ENCODE results near the gene HAUS3. TPM values are rescaled to one million over a fixed set of nuclear protein-coding genes. Genes with fewer than 3 reads are reported as not detected.
A peak's percentile ranks its signal among the peaks of the same experiment; 100 is the strongest.

The HAUS3 gene
- total and polyA plus RNA-seq, 7 donors, result 4.2 to 16.1 (median 5.3) TPM

GRCh38 chr4:2269618-2270163 is 27.8 kb upstream of the HAUS3 start:
- Histone ChIP-seq H3K4me1 (peaks cover 51% of the 10 kb centered on the region), H3K27ac (peak overlapping the region; percentile 83), H3K36me3 (ENCODE audit: insufficient read depth in 1 of 2, low read depth in 1 of 2) (no peaks in the 10 kb centered on the region), H3K4me3 (peak overlapping the region; percentile 35), H3K27me3 (ENCODE audit: insufficient read depth in 3 of 3, low read length in 2 of 3) (no peaks in the 10 kb centered on the region), H3K9me3 (no peaks in the 10 kb centered on the region)
- WGBS, 3 donors, result 49 to 63% (median 51%) methylated on average over 12 of the region's 12 CpGs
- DNase-seq (peak; percentile 7 to 51), ATAC-seq (peak; percentile 26 to 77 (median 62))
- TF ChIP-seq CTCF (IDR thresholded peaks at IDR 0.05), result no peak
- intact Hi-C loops (cut with DNase I), result loop anchor here in 1 of 2 donors (5.0 kb wide), 1 partner anchor 133 kb away; no protein-coding TSS in a partner anchor

GRCh38 chr4:2269206-2269531 is 27.2 kb upstream of the HAUS3 start:
- WGBS, 3 donors, result 27 to 45% (median 34%) methylated on average over 6 of the region's 6 CpGs
- intact Hi-C loops (cut with DNase I), result loop anchor here in 1 of 2 donors (5.0 kb wide), 1 partner anchor 133 kb away; no protein-coding TSS in a partner anchor
- H3K27ac ChIP-seq, result peak overlapping the region; percentile 83
- peak; percentile 26 to 62 for DNase-seq
- no peak for TF ChIP-seq CTCF (IDR thresholded peaks at IDR 0.05)
- no peaks in the 10 kb centered on the region for H3K9me3 ChIP-seq
- H3K4me3 ChIP-seq, result peak overlapping the region; percentile 35
- peak; percentile 15 to 41 (median 36) for ATAC-seq
- H3K27me3 ChIP-seq (ENCODE audit: insufficient read depth in 3 of 3, low read length in 2 of 3), result no peaks in the 10 kb centered on the region
- no peaks in the 10 kb centered on the region for H3K36me3 ChIP-seq (ENCODE audit: insufficient read depth in 1 of 2, low read depth in 1 of 2)
- peaks cover 53% of the 10 kb centered on the region for H3K4me1 ChIP-seq

GRCh38 chr4:2268357-2269205 is 26.7 kb upstream of the HAUS3 start:
- Histone ChIP-seq H3K27ac (peak overlapping the region; percentile 83), H3K9me3 (no peaks in the 10 kb centered on the region), H3K4me3 (peak overlapping the region; percentile 35), H3K27me3 (ENCODE audit: insufficient read depth in 3 of 3, low read length in 2 of 3) (no peaks in the 10 kb centered on the region), H3K36me3 (ENCODE audit: insufficient read depth in 1 of 2, low read depth in 1 of 2) (no peaks in the 10 kb centered on the region), H3K4me1 (peaks cover 54% of the 10 kb centered on the region)
- WGBS, 3 donors, result 65 to 74% (median 66%) methylated on average over 20 to 22 of the region's 22 CpGs
- DNase-seq, result peak; percentile 13 to 54
- TF ChIP-seq CTCF (IDR thresholded peaks at IDR 0.05), result no peak
- intact Hi-C loops (cut with DNase I), result loop anchor here in 1 of 2 donors (5.0 kb wide), 1 partner anchor 134 kb away; no protein-coding TSS in a partner anchor
- no peak for ATAC-seq

DNA sequence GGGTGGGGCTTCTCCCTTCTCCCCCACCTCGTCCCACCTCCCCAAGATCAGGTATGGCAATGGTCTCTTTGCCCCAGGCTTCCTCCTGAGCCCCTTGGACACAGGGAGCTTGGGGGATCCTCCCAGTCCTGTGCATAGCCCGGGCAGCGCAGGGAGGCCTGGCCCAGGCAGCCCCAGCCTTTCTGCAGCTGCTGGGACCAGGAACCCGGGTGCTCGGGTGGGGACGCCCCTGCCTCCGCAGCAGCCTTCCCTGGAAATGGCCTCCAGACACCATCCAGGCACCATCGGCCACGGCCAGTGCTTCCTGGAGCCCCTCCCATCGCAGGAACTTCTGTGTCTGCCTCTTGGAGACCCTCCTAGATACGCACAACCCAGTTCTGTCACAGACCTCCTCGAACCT is 25.9 kb upstream of the HAUS3 start:
- H3K27me3 ChIP-seq (ENCODE audit: insufficient read depth in 3 of 3, low read length in 2 of 3), result no peaks in the 10 kb centered on the region
- H3K4me1 ChIP-seq, result peaks cover 59% of the 10 kb centered on the region
- DNase-seq (peak; percentile 6 to 44), ATAC-seq (no peak)
- 81 to 84% (median 84%) methylated on average over 12 of the region's 12 CpGs for WGBS, 3 donors
- intact Hi-C loops (cut with DNase I), result loop anchor here in 1 of 2 donors (5.0 kb wide), 1 partner anchor 134 kb away; no protein-coding TSS in a partner anchor
- H3K4me3 ChIP-seq, result no peak overlapping the region
- H3K27ac ChIP-seq, result peak overlapping the region; percentile 83
- no peaks in the 10 kb centered on the region for H3K9me3 ChIP-seq
- no peaks in the 10 kb centered on the region for H3K36me3 ChIP-seq (ENCODE audit: insufficient read depth in 1 of 2, low read depth in 1 of 2)
- TF ChIP-seq CTCF (IDR thresholded peaks at IDR 0.05), result no peak

Data from psoas muscle (tissue), 8 donors.